H1 (cell line): ENCODE results near the gene PIF1. TPM values are rescaled to one million over a fixed set of nuclear protein-coding genes. Genes with fewer than 3 reads are reported as not detected.

ENCODE experiments used
- CTCF ChIA-PET: fragments of 300-600 bp; sonication (Branson Sonifier 250); formaldehyde crosslinking; loops from one replicate; lab custom pipeline; 2021; ENCODE audit not compliant: partially characterized antibody; lab: Charles Lee
- POLR2A ChIA-PET: fragments of 300-600 bp; sonication (Branson Sonifier 250); formaldehyde crosslinking; loops from one replicate; lab custom pipeline; 2021; ENCODE audit warnings: inconsistent platforms; ENCODE audit not compliant: partially characterized antibody; lab: Charles Lee
- DNase-seq, 2 experiments: peaks; one replicate each; pipeline versions ENCODE4 v3.0.0 to v3.0.0-alpha.2; 2010 to 2022; ENCODE audit warnings: low spot score in 2 of 2, low read depth in 1 of 2, mixed read lengths in 1 of 2
- FAIRE-seq: peaks from 2 replicates; lab custom pipeline; 2011; peaks lifted over from hg19 to GRCh38; lab: Jason Lieb, UNC
- H2AFZ ChIP-seq: 2 replicates; pipeline ENCODE4 v1.8.1; 2012; ENCODE audit warnings: low read length, inconsistent platforms
- H2AK5ac ChIP-seq: 2 replicates; pipeline ENCODE4 v1.6.1; 2013; ENCODE audit warnings: low read depth, low read length
- H2BK120ac ChIP-seq: replicated peaks from 2 replicates; pipeline ENCODE3; 2013; ENCODE audit warnings: low read depth, low read length, inconsistent platforms
- H2BK12ac ChIP-seq: 2 replicates; pipeline ENCODE4 v1.6.1; 2013; ENCODE audit warnings: low read depth, low read length
- H2BK15ac ChIP-seq: 2 replicates; pipeline ENCODE4 v1.6.1; 2013; ENCODE audit warnings: low read length
- H2BK20ac ChIP-seq: 2 replicates; pipeline ENCODE4 v1.6.1; 2013; ENCODE audit warnings: low read length
- H2BK5ac ChIP-seq: 2 replicates; pipeline ENCODE4 v1.6.1; 2013; ENCODE audit warnings: low read depth, low read length
- H3K14ac ChIP-seq: 2 replicates; pipeline ENCODE4 v1.6.1; 2013; ENCODE audit warnings: inconsistent platforms; ENCODE audit not compliant: insufficient read length
- H3K18ac ChIP-seq: 2 replicates; pipeline ENCODE4 v1.6.1; 2013; ENCODE audit warnings: low read length; ENCODE audit errors: extremely low read depth
- H3K23ac ChIP-seq: 2 replicates; pipeline ENCODE4 v1.6.1; 2013; ENCODE audit warnings: inconsistent platforms; ENCODE audit not compliant: insufficient read length
- H3K23me2 ChIP-seq: 2 replicates; pipeline ENCODE4 v1.6.1; 2013; ENCODE audit warnings: low read depth, low read length
- H3K27ac ChIP-seq: 2 replicates; pipeline ENCODE4 v1.6.1; 2011; ENCODE audit warnings: low read depth, low read length, inconsistent platforms
- H3K27me3 ChIP-seq, 4 experiments: replicated peaks in 1 of 4; 1 replicate in 1 of 4; 2 replicates in 3 of 4; pipeline versions ENCODE4 v1.6.1 to v1.8.1; 2011 to 2013; ENCODE audit warnings: low read length in 3 of 4, mild to moderate bottlenecking in 3 of 4, inconsistent platforms in 2 of 4, mixed read lengths in 2 of 4, moderate library complexity in 1 of 4; ENCODE audit not compliant: control insufficient read depth in 3 of 4, insufficient read depth in 3 of 4; ENCODE audit errors: extremely low read depth in 1 of 4
- H3K36me3 ChIP-seq, 4 experiments: 2 replicates each; pipeline versions ENCODE4 v1.6.1 to v1.8.1; 2011 to 2013; ENCODE audit warnings: mild to moderate bottlenecking in 4 of 4, low read length in 3 of 4, moderate library complexity in 2 of 4, control low read depth in 1 of 4, inconsistent platforms in 1 of 4; ENCODE audit not compliant: insufficient read depth in 4 of 4, control insufficient read depth in 2 of 4
- H3K4ac ChIP-seq: replicated peaks from 2 replicates; pipeline ENCODE3; 2013; ENCODE audit warnings: low read length, low read depth, mixed read lengths, inconsistent platforms; ENCODE audit not compliant: insufficient read length
- H3K4me1 ChIP-seq, 4 experiments: replicated peaks in 1 of 4; 1 replicate in 1 of 4; 2 replicates in 3 of 4; pipeline versions ENCODE4 v1.6.1 to v1.8.1; 2011 to 2013; ENCODE audit warnings: low read length in 3 of 4, inconsistent platforms in 2 of 4, mixed read lengths in 1 of 4; ENCODE audit not compliant: insufficient read depth in 4 of 4, control insufficient read depth in 3 of 4
- H3K4me2 ChIP-seq, 2 experiments: 2 replicates each; pipeline versions ENCODE4 v1.6.1 to v1.8.1; 2011 to 2013; ENCODE audit warnings: low read depth in 2 of 2, low read length in 2 of 2, control low read depth in 1 of 2, inconsistent platforms in 1 of 2, mild to moderate bottlenecking in 1 of 2; ENCODE audit not compliant: insufficient read depth in 1 of 2
- H3K4me3 ChIP-seq, 4 experiments: fragments of 200-600, 300-600 bp in 1 of 4; sonication (generic), shearing (Covaris generic), sonication (Bioruptor Twin) in 1 of 4; 2 replicates each; pipeline versions ENCODE4 v1.5.1 to v1.8.1; 2011 to 2016; ENCODE audit warnings: low read length in 4 of 4, low read depth in 3 of 4, control low read depth in 2 of 4, inconsistent platforms in 2 of 4, mild to moderate bottlenecking in 2 of 4, mixed read lengths in 1 of 4, moderate library complexity in 1 of 4; ENCODE audit not compliant: insufficient read depth in 2 of 4; ENCODE audit errors: extremely low read depth in 1 of 4
- H3K56ac ChIP-seq: replicated peaks from 2 replicates; pipeline ENCODE3; 2013; ENCODE audit warnings: low read depth, mild to moderate bottlenecking, mixed read lengths, low read length, inconsistent platforms; ENCODE audit not compliant: insufficient read length
- H3K79me1 ChIP-seq: 2 replicates; pipeline ENCODE4 v1.6.1; 2013; ENCODE audit warnings: low read depth, low read length, control low read depth
- H3K79me2 ChIP-seq, 2 experiments: 2 replicates each; pipeline versions ENCODE4 v1.6.1 to v1.8.1; 2012 to 2013; ENCODE audit warnings: low read length in 2 of 2, mild to moderate bottlenecking in 2 of 2, inconsistent platforms in 1 of 2; ENCODE audit not compliant: insufficient read depth in 2 of 2, control insufficient read depth in 1 of 2
- H3K9ac ChIP-seq, 4 experiments: replicated peaks in 1 of 4; 1 replicate in 1 of 4; 2 replicates in 3 of 4; pipeline versions ENCODE4 v1.6.1 to v1.8.1; 2011 to 2013; ENCODE audit warnings: low read depth in 3 of 4, low read length in 3 of 4, control low read depth in 2 of 4, mild to moderate bottlenecking in 2 of 4, moderate library complexity in 2 of 4, inconsistent platforms in 1 of 4; ENCODE audit errors: extremely low read depth in 1 of 4
- H3K9me3 ChIP-seq, 2 experiments: 2 replicates each; pipeline versions ENCODE4 v1.6.1 to v1.8.1; 2012 to 2013; ENCODE audit warnings: mild to moderate bottlenecking in 2 of 2, moderate library complexity in 2 of 2, control low read depth in 1 of 2, inconsistent platforms in 1 of 2, low read depth in 1 of 2, low read length in 1 of 2, mixed read lengths in 1 of 2; ENCODE audit not compliant: insufficient read depth in 2 of 2
- H4K20me1 ChIP-seq, 2 experiments: replicated peaks in 1 of 2; 2 replicates each; pipeline versions ENCODE3 to v1.8.1; 2011 to 2013; ENCODE audit warnings: inconsistent platforms in 2 of 2, low read length in 2 of 2, mild to moderate bottlenecking in 1 of 2; ENCODE audit not compliant: insufficient read depth in 2 of 2, control insufficient read depth in 1 of 2
- H4K5ac ChIP-seq: 2 replicates; pipeline ENCODE4 v1.6.1; 2013; ENCODE audit warnings: low read length, low read depth, mixed read lengths, inconsistent platforms; ENCODE audit not compliant: insufficient read length
- H4K8ac ChIP-seq: 2 replicates; pipeline ENCODE4 v1.8.0; 2013; ENCODE audit warnings: mild to moderate bottlenecking, moderate library complexity, low read length, inconsistent platforms; ENCODE audit not compliant: insufficient read depth; ENCODE audit errors: extremely low read depth
- H4K91ac ChIP-seq: replicated peaks from 2 replicates; pipeline ENCODE3; 2013; ENCODE audit warnings: low read length, mixed read lengths, inconsistent platforms; ENCODE audit not compliant: insufficient read length
- EGR1 ChIP-seq: IDR thresholded peaks from 2 replicates; pipeline ENCODE4 v1.6.1; 2011; ENCODE audit warnings: low read depth, low read length, borderline replicate concordance
- EZH2 ChIP-seq: fragments of 200-600 bp; sonication (generic); IDR thresholded peaks from 2 replicates; pipeline ENCODE4 v1.7.1; 2012; ENCODE audit warnings: low read depth, mild to moderate bottlenecking, moderate library complexity, low read length, inconsistent platforms; ENCODE audit not compliant: severe bottlenecking
- HDAC6 ChIP-seq: IDR thresholded peaks from one replicate; pipeline ENCODE4 v1.7.1; 2012; ENCODE audit warnings: low read depth, mild to moderate bottlenecking, inconsistent platforms, low read length, moderate library complexity
- RBBP5 ChIP-seq: IDR thresholded peaks from 2 replicates; pipeline ENCODE4 v1.7.1; 2012; ENCODE audit warnings: low read depth, mild to moderate bottlenecking, inconsistent platforms, low read length, moderate library complexity, borderline replicate concordance
- RNF2 ChIP-seq: fragments of 200-900, 300-1000 bp; sonication (generic); IDR thresholded peaks from 2 replicates; pipeline ENCODE4 v1.7.1; 2016; ENCODE audit warnings: borderline replicate concordance, low read depth, mild to moderate bottlenecking, antibody characterized with exemption, low read length; ENCODE audit not compliant: poor library complexity, severe bottlenecking; ENCODE audit errors: missing control alignments
- SIN3A ChIP-seq, 2 experiments: IDR thresholded peaks in 1 of 2; conservative IDR thresholded peaks in 1 of 2; 2 replicates each; pipeline ENCODE4 v1.6.1; 2011 to 2012; ENCODE audit warnings: low read length in 2 of 2, improper control_type of control experiment in 1 of 2, low read depth in 1 of 2, mild to moderate bottlenecking in 1 of 2
- TCF12 ChIP-seq: IDR thresholded peaks from 2 replicates; pipeline ENCODE4 v1.6.1; 2011; ENCODE audit warnings: low read depth, mild to moderate bottlenecking, low read length
- TEAD4 ChIP-seq: IDR thresholded peaks from 2 replicates; pipeline ENCODE4 v1.6.1; 2012; ENCODE audit warnings: low read depth, low read length, inconsistent platforms, mixed read lengths
- YY1 ChIP-seq: IDR thresholded peaks from 2 replicates; pipeline ENCODE4 v1.6.1; 2011; ENCODE audit warnings: low read depth, mild to moderate bottlenecking, low read length
- ZNF274 ChIP-seq: IDR thresholded peaks from 2 replicates; pipeline ENCODE4 v1.7.0; 2012; ENCODE audit warnings: low read length, borderline replicate concordance; ENCODE audit errors: extremely low read depth
- WGBS, 2 experiments: shearing (Covaris generic) in 1 of 2; methylation state at CpG; one replicate each; pipeline versions ENCODE4 v1.1.6 to v1.1.7; 2013 to 2015; ENCODE audit warnings: low lambda C conversion rate in 2 of 2, mixed read lengths in 2 of 2, inconsistent platforms in 1 of 2, low coverage in 1 of 2, missing lambda C conversion rate in 1 of 2; ENCODE audit not compliant: insufficient replicate concordance in 2 of 2, insufficient coverage in 1 of 2, insufficient read length in 1 of 2; ENCODE audit errors: extremely low coverage in 1 of 2, missing lambda C conversion rate in 1 of 2; 5-methylcytosine and 5-hydroxymethylcytosine counted together
- polyA plus RNA-seq, 7 experiments: library from polyadenylated mRNA; depleted of rRNA in 3 of 7; stranded (reverse) in 5 of 7; unstranded in 2 of 7; fragments of >200 nt in 5 of 7; fragments of 200-250 nt in 2 of 7; gene quantifications; 1 replicate in 5 of 7; 2 replicates in 1 of 7; 4 replicates in 1 of 7; pipeline versions ENCODE4 v1.2.1 to v1.2.3, GENCODE V29; 2011 to 2013; ENCODE audit warnings: missing spikeins in 2 of 7, mixed read lengths in 2 of 7
- total RNA-seq: library from RNA; stranded (reverse); fragmentation: NEBNext Ultra II Directional; extraction: Animal tissue kit (Norgen Biotek cat#: 25700); gene quantifications from 2 replicates; pipeline ENCODE4 v1.2.1, GENCODE V29; 2021

Gene PIF1
- total and polyA plus RNA-seq, 2 of the 8 experiments (the other 6 are each of a cell fraction or from before 2014, with no cell fraction given): 73.3 to 138 TPM

DNA sequence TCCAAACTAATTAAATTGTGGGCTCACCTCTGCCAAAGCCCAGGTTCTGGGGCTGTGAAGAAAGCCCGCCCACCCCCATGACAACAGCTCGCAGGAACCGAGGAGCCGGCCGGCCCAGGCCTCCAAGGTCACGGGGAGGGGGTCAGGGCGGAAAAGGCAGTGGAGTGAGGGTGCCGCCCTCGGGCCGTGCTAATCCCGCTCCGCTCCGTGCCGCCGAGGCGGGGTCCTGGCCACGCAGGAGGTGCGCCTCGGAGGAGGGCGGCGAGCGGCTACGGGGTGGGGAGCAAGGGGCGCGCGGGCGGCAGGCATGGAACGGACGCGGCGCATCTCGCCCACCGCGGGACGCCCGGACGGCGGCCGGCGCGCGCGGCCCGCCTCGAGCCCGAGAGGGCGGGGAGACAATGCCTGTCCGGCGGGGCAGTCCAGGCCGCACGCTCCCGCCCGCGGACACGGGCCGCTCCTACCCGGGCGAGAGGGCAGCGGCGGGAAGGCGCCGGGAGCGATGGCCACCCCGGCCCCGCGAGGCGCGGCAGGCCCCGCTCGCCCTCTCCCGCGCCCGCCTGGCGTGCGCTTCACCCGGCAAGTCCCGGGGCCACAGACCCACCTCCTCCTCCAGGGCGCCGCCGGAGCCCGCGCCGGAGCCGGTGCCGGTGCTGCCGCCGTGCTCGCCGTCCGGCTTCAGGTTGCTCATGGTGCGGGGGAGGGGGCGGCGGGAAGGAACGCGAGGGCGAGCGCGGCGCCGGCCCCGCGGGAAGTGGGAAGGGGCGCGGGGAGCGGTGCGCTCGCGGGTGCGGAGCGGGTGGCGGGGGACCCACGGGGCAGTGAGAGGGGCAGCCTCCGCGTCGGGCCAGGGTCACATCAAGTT lies 50.6 kb downstream of the PIF1 start:
- POLR2A ChIA-PET: interaction anchor here (0.7 to 25.1 kb wide), 20 partner anchors 7 to 93 kb away, joined by 3 to 748 read pairs (median 4); no protein-coding TSS in a partner anchor
- peak overlapping the region; percentile 46; the same call in 1 of the 2 replicates for H3K27ac ChIP-seq
- TF ChIP-seq ZNF274 (no peak), HDAC6 (no peak), RNF2 (no peak), EZH2 (no peak), SIN3A (conservative IDR thresholded peaks at IDR 0.05 in 1 of 2, IDR thresholded peaks at IDR 0.05 in 1 of 2; ENCODE audit: low read depth in 1 of 2, low read length in 2 of 2) (no peak), TCF12 (no peak), EGR1 (no peak), RBBP5 (0 out of 2 replicates have a peak, but pooled peaks have one; percentile 23), YY1 (no peak), TEAD4 (no peak)

More for the DNA sequence above, 50.6 kb downstream of the PIF1 start:
- Histone ChIP-seq H3K9ac (peak overlapping the region; percentile 76 to 94 (median 82)), H3K4me2 (peak overlapping the region; percentile 93 to 94), H2BK20ac (no peak overlapping the region), H2BK15ac (no peak overlapping the region), H3K23ac (no peak overlapping the region), H2AFZ (no peak overlapping the region), H3K23me2 (peaks cover 14% of the 10 kb centered on the region), H3K79me1 (peaks cover 10% of the 10 kb centered on the region; the same call in 1 of the 2 replicates), H3K4me3 (peak overlapping the region; percentile 73 to 95 (median 80)), H2BK5ac (peak overlapping the region; percentile 98), H4K20me1 (peaks cover 6 to 8% of the 10 kb centered on the region in 2 experiments), H2BK120ac (no peak overlapping the region), H4K5ac (peak overlapping the region; percentile 55), H3K14ac (no peak overlapping the region), H3K4ac (no peak overlapping the region), H3K4me1 (peaks cover 24 to 37% (median 34%) of the 10 kb centered on the region in 4 experiments), H3K36me3 (no peaks in the 10 kb centered on the region), H3K9me3 (no peaks in the 10 kb centered on the region), H2BK12ac (no peak overlapping the region), H2AK5ac (no peak overlapping the region; the same call in 1 of the 2 replicates), H4K8ac (peak overlapping the region; percentile 53), H3K18ac (peak overlapping the region; percentile 99), H3K56ac (peak overlapping the region; percentile 77), H4K91ac (peak overlapping the region; percentile 91), H3K27me3 (no peaks in the 10 kb centered on the region), H3K79me2 (peaks cover 42 to 73% of the 10 kb centered on the region in 2 experiments)
- FAIRE-seq: no peak
- 2% methylated on average over 65 of the region's 115 CpGs; no CpG with 5 or more reads in 1 of the 2 experiments for WGBS, 2 experiments
- peak in 1 of 2 experiments; percentile 54 for DNase-seq
- CTCF ChIA-PET: interaction anchor here (1.5 to 2.0 kb wide), 2 partner anchors 25 to 34 kb away, joined by 6 to 15 read pairs; no protein-coding TSS in a partner anchor
